Stimulated activated CD4-positive, alpha-beta T cell treated with anti-CD3 and anti-CD28 coated beads, Interleukin-4, amount 100 ng/mL, for 48 hours (primary cell): ENCODE data around the gene ASB17.
"Not testable (repeated sequence)": the region's sequence is repeated elsewhere in the genome, so short reads cannot be mapped to it uniquely, and the experiment has no call there.

Experiments
- DNase-seq, 2 donors: peaks; one replicate each; pipeline ENCODE4 v3.0.0-alpha.2; 2020; ENCODE audit warnings: low read depth in 2 of 2

Gene ASB17

GRCh38 chr1:75932304-75932703 lies at the start of gene ASB17:
Gene ASB17 (minus strand): TSS chr1:75932404. CDS start chr1:75932291, 113 bp downstream.
- no peak for DNase-seq

- no peak for DNase-seq
Measured at GRCh38 chr1:75980972-75981897, 49.0 kb upstream of the ASB17 start.

- DNase-seq: no peak
Measured at GRCh38 chr1:75970631-75971030, 38.4 kb upstream of the ASB17 start.

GRCh38 chr1:75969550-75969949 lies 37.3 kb upstream of the ASB17 start:
- DNase-seq: no peak

GRCh38 chr1:75967719-75968118 lies 35.5 kb upstream of the ASB17 start:
- no peak for DNase-seq

- no peak for DNase-seq
Measured at GRCh38 chr1:75964760-75965408, 32.7 kb upstream of the ASB17 start.

GRCh38 chr1:75964110-75964759 lies 32.0 kb upstream of the ASB17 start:
- DNase-seq: not testable (repeated sequence)

- no peak for DNase-seq
Measured at GRCh38 chr1:75954586-75954985, 22.4 kb upstream of the ASB17 start.

- DNase-seq: no peak
Measured at GRCh38 chr1:75953461-75953860, 21.3 kb upstream of the ASB17 start.

- no peak for DNase-seq
Measured at GRCh38 chr1:75952016-75952415, 19.8 kb upstream of the ASB17 start.

GRCh38 chr1:75950176-75950575 lies 18.0 kb upstream of the ASB17 start:
- DNase-seq: no peak

GRCh38 chr1:75943037-75943436 lies 10.8 kb upstream of the ASB17 start:
- DNase-seq: not testable (repeated sequence)

- no peak for DNase-seq
Measured at GRCh38 chr1:75937034-75937433, 4.8 kb upstream of the ASB17 start.

GRCh38 chr1:75922698-75923097 lies 9.5 kb downstream of the ASB17 start:
- no peak for DNase-seq

- DNase-seq: no peak
Measured at GRCh38 chr1:75916834-75917233, 15.4 kb downstream of the ASB17 start.

GRCh38 chr1:75908717-75909152 lies 23.5 kb downstream of the ASB17 start:
- DNase-seq: no peak

GRCh38 chr1:75901371-75901770 lies 30.8 kb downstream of the ASB17 start:
- no peak for DNase-seq

GRCh38 chr1:75884437-75884836 lies 47.8 kb downstream of the ASB17 start:
- DNase-seq: no peak

- no peak for DNase-seq
Measured at GRCh38 chr1:75879985-75880384, 52.2 kb downstream of the ASB17 start.

GRCh38 chr1:75870951-75871350 lies 61.3 kb downstream of the ASB17 start:
- DNase-seq: no peak
